Measurements from ENCODE around the gene TFPI.

Gene TFPI

DNA sequence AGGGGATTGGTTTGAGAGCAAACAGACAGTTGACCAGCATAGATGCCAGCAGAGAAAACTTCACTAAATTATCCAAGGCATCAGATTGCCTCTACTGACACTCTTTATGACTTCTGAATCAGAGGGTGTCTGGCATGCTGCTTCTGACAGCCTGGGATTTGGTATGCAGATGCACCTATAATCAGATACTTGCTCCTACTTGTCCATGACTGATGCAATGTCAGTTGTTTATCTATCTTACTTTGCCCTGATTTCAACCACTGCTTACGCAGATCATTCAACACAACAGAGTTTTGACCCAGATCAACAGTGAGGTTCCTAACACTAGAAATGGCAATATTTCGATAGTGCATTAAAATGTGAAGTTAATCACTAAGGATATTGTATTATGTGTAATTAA, 83.5 kb downstream of the TFPI start:
- Histone ChIP-seq H3K27me3 (ENCODE audit: control insufficient read depth in 1 of 2, insufficient read depth in 2 of 2, low read length in 2 of 2) (no peaks in the 10 kb centered on the region), H3K9me3 (ENCODE audit: low read length) (no peaks in the 10 kb centered on the region), H3K4me1 (ENCODE audit: insufficient read depth, low read length) (no peaks in the 10 kb centered on the region), H3K4me3 (ENCODE audit: low read depth in 1 of 2, low read length in 2 of 2) (no peak overlapping the region), H3K9ac (ENCODE audit: low read length) (no peak overlapping the region), H3K27ac (ENCODE audit: low read depth, low read length) (no peak overlapping the region), H3K36me3 (ENCODE audit: insufficient read depth, low read length) (no peaks in the 10 kb centered on the region)

DNA sequence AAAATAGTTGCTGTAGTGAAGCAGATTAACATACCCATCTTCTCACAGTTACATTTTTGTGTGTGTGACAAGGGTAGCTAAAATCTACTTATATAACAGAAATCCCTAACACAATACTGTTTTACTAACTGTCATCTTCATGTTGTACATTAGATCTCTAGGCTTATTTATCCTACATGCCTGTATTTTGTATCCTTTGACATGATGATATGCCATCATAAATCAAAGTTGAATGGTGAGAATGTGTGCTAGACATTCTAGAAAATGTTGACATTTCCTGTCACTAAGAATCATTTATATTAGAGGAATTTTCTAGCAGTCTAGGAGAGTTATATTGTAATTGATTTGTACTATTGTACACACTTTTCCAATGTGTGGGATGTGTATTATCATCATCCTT, 84.7 kb downstream of the TFPI start:
- no peaks in the 10 kb centered on the region for H3K9me3 ChIP-seq (ENCODE audit: low read length)
- H3K9ac ChIP-seq (ENCODE audit: low read length), result no peak overlapping the region
- no peak overlapping the region for H3K27ac ChIP-seq (ENCODE audit: low read depth, low read length)
- no peaks in the 10 kb centered on the region for H3K36me3 ChIP-seq (ENCODE audit: insufficient read depth, low read length)
- H3K27me3 ChIP-seq (ENCODE audit: control insufficient read depth in 1 of 2, insufficient read depth in 2 of 2, low read length in 2 of 2), result no peaks in the 10 kb centered on the region
- H3K4me3 ChIP-seq (ENCODE audit: low read depth in 1 of 2, low read length in 2 of 2), result no peak overlapping the region
- H3K4me1 ChIP-seq (ENCODE audit: insufficient read depth, low read length), result no peaks in the 10 kb centered on the region

DNA sequence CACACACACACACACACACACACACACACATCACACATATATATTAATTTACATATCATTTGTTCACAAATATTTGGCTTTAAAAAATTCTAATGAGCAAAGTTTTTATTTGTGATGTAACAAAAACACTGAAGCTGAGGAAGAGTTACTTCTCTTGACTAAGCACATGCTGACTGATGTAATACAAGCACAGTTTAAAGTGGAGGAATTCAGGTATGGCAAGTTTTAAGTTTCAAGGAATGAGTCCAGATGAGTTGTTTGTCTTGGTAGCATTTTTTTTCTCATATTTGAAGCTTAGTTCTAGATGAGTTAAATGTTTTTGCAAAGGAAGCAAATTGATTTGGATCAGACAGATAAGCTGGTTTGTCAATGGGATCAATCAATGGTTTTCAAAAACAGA, 86.0 kb downstream of the TFPI start:
- H3K4me1 ChIP-seq (ENCODE audit: insufficient read depth, low read length), result no peaks in the 10 kb centered on the region
- no peak overlapping the region for H3K9ac ChIP-seq (ENCODE audit: low read length)
- no peak overlapping the region for H3K4me3 ChIP-seq (ENCODE audit: low read depth in 1 of 2, low read length in 2 of 2)
- H3K36me3 ChIP-seq (ENCODE audit: insufficient read depth, low read length), result no peaks in the 10 kb centered on the region
- H3K27ac ChIP-seq (ENCODE audit: low read depth, low read length), result no peak overlapping the region
- H3K9me3 ChIP-seq (ENCODE audit: low read length), result no peaks in the 10 kb centered on the region
- H3K27me3 ChIP-seq (ENCODE audit: control insufficient read depth in 1 of 2, insufficient read depth in 2 of 2, low read length in 2 of 2), result no peaks in the 10 kb centered on the region

DNA sequence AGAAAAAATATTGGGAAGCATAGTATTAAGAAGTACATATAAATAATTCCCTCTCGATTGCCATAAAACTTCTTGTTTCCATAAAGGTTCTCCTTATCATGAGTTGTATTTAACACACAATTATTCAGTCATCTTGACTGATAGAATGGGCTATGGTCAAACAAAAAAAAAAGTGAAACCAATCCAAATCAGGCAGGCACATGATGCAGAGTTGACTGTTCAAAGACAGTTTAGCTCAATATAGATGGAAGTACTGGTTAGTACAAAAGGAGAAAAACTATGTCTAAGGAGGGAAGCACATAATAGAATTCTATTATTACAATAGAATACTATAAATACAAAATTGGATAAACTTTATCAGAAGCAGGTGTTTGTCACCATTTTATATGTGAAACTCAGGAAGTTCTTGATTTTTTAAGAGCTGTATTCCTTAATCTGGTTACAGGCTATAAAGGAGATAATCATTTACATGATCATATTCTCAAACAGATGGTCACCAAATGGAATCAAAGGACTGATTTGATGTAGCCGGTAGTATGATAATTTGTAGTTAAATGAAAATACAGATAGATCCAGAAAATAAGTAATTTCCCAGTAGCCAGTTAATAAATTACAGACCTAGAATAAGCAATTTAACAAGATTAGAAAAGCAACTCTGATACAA, 88.0 kb downstream of the TFPI start:
- Histone ChIP-seq H3K4me3 (ENCODE audit: low read depth in 1 of 2, low read length in 2 of 2) (no peak overlapping the region), H3K27ac (ENCODE audit: low read depth, low read length) (no peak overlapping the region)

DNA sequence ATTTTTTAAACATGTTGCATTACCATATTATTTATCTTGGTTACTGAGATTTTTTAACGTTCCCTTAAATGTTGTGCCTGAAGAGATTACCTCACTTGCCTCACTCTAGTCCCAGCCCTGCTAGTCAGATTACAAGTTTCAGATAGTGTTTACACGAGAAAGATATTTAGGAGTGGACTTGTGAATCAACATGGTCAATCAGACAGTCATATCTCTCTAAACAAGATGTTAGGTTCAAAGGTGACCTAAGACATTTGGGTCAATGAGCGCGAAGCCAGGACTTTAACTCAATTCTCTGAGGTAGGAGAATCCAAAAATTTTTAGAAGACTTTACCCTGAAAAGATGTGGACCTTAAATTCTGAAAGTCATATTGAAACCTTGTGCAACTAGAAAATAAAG, 91.4 kb downstream of the TFPI start:
- Histone ChIP-seq H3K9ac (ENCODE audit: low read length) (no peak overlapping the region), H3K9me3 (ENCODE audit: low read length) (no peaks in the 10 kb centered on the region), H3K27me3 (ENCODE audit: control insufficient read depth in 1 of 2, insufficient read depth in 2 of 2, low read length in 2 of 2) (no peaks in the 10 kb centered on the region), H3K27ac (ENCODE audit: low read depth, low read length) (no peak overlapping the region), H3K36me3 (ENCODE audit: insufficient read depth, low read length) (no peaks in the 10 kb centered on the region), H3K4me1 (ENCODE audit: insufficient read depth, low read length) (no peaks in the 10 kb centered on the region), H3K4me3 (ENCODE audit: low read depth in 1 of 2, low read length in 2 of 2) (no peak overlapping the region)

More for the DNA sequence above, 88.0 kb downstream of the TFPI start:
- no peaks in the 10 kb centered on the region for H3K9me3 ChIP-seq (ENCODE audit: low read length)
- H3K4me1 ChIP-seq (ENCODE audit: insufficient read depth, low read length), result no peaks in the 10 kb centered on the region
- H3K27me3 ChIP-seq (ENCODE audit: control insufficient read depth in 1 of 2, insufficient read depth in 2 of 2, low read length in 2 of 2), result no peaks in the 10 kb centered on the region
- H3K9ac ChIP-seq (ENCODE audit: low read length), result no peak overlapping the region
- no peaks in the 10 kb centered on the region for H3K36me3 ChIP-seq (ENCODE audit: insufficient read depth, low read length)

DNA sequence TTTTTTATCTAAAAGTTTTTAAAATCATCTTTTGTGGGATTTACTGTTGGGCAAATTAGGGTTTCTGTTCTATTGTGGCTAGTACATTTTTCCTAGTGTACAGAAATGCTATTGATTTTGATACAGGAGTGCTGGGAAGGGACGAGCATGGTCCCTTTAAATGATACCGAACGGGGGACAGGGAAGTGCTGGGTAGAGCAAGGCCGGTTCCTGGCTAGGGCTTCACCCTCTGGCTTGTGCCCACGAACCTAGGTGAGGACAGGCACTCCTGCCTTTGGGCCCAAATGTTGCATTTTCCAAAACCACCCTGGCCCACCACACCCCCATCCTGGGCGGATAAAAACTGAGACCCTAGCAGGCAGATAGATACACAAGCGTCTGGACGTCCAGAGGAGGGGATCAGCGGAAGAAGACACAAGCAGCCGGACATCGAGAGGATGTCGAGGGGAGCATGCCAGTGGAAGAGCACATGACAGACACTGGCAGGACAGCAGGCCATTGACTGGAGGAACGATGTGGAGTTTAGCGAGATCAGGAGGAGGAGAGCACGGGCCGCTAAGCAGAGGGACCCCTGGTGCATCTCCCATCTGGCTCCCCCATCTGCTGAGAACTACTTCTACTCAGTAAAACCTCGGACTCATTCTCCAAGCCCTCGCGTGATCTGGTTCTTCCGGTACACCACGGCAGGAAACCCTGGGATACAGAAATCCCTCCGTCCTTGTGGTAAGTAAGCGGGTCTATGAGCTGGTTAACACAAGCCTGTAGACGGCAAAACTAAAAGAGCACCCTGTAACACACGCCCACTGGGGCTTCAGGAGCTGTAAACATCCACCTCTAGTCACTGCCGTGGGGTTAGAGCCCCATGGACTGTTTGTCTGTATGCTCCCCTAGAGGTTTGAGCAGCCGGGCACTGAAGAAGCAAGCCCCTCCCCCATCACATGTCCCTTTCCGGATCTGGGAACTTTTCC, 92.7 kb downstream of the TFPI start:
- Histone ChIP-seq H3K4me1 (ENCODE audit: insufficient read depth, low read length) (no peaks in the 10 kb centered on the region), H3K9ac (ENCODE audit: low read length) (no peak overlapping the region), H3K27ac (ENCODE audit: low read depth, low read length) (no peak overlapping the region), H3K4me3 (ENCODE audit: low read depth in 1 of 2, low read length in 2 of 2) (no peak overlapping the region), H3K9me3 (ENCODE audit: low read length) (no peaks in the 10 kb centered on the region), H3K36me3 (ENCODE audit: insufficient read depth, low read length) (no peaks in the 10 kb centered on the region), H3K27me3 (ENCODE audit: control insufficient read depth in 1 of 2, insufficient read depth in 2 of 2, low read length in 2 of 2) (no peaks in the 10 kb centered on the region)

DNA sequence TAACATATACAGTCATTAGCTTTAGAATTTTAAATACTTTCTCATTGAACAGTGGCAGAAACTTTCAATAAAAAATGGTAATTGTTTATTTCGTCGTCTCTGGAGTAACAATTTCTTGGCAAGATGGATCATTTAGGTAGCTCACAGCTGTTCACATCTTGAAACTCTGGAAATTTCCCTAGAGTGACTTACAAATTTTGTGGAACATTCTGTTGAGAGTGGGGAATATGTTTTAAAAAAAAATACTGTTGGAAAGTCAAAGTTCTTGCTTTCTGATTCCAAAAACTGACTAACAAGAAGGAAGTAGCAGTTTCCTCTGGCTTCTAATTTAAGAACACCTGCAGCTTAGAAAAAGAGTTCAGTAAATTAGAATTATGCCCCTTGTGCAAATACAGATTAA, 95.0 kb downstream of the TFPI start:
- Histone ChIP-seq H3K27ac (ENCODE audit: low read depth, low read length) (no peak overlapping the region), H3K27me3 (ENCODE audit: control insufficient read depth in 1 of 2, insufficient read depth in 2 of 2, low read length in 2 of 2) (no peaks in the 10 kb centered on the region)

DNA sequence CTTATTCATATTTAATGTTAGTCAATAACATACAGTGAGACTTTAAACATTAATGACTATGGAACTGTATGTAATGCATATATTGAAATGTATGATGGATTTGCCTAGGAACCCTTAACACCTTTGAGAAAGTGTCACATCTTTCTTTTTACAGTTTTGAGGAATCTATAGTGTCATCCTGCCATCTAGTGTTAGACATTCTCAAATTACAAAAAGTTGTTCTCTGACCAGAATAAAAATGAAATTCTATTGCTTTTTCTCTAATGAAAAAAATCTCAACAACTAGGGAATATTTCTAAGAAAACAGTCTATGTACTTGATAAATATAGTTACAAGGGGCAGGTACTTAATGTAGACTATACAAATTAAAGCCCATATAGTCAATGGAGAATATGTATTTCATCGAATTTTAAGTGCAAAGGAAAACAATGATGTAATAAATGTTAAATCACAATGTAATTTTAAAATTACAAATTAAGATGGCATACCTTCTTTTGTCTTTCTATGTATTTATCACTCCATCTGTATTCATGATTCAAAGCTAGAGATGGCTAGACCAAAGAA, 101.1 kb downstream of the TFPI start:
- H3K27me3 ChIP-seq (ENCODE audit: control insufficient read depth in 1 of 2, insufficient read depth in 2 of 2, low read length in 2 of 2), result no peaks in the 10 kb centered on the region
- H3K4me3 ChIP-seq (ENCODE audit: low read depth in 1 of 2, low read length in 2 of 2), result no peak overlapping the region
- no peaks in the 10 kb centered on the region for H3K9me3 ChIP-seq (ENCODE audit: low read length)
- H3K9ac ChIP-seq (ENCODE audit: low read length), result no peak overlapping the region
- no peak overlapping the region for H3K27ac ChIP-seq (ENCODE audit: low read depth, low read length)
- H3K4me1 ChIP-seq (ENCODE audit: insufficient read depth, low read length), result no peaks in the 10 kb centered on the region
- H3K36me3 ChIP-seq (ENCODE audit: insufficient read depth, low read length), result no peaks in the 10 kb centered on the region

More for the DNA sequence above, 95.0 kb downstream of the TFPI start:
- no peaks in the 10 kb centered on the region for H3K36me3 ChIP-seq (ENCODE audit: insufficient read depth, low read length)
- H3K4me1 ChIP-seq (ENCODE audit: insufficient read depth, low read length), result no peaks in the 10 kb centered on the region
- no peak overlapping the region for H3K4me3 ChIP-seq (ENCODE audit: low read depth in 1 of 2, low read length in 2 of 2)
- H3K9ac ChIP-seq (ENCODE audit: low read length), result no peak overlapping the region
- H3K9me3 ChIP-seq (ENCODE audit: low read length), result no peaks in the 10 kb centered on the region

DNA sequence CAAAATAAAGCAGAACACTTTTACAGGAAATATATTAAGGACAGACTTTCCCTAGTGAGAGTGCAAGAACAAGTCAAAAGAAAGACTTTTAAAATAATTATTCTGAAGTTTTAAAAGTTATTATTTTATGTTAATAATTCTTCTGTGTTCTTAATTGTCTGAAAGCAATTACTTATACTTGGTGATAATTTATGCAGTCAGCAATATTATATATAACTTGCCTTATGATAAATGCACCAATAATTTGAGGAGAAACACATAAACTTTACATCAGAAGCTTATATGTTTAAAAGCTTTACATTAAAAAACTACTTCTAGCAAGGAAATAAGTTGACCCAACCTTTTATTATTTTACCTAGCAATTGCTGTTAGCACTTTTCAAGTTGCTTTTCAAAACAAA, 102.7 kb downstream of the TFPI start:
- H3K9ac ChIP-seq (ENCODE audit: low read length), result no peak overlapping the region
- no peak overlapping the region for H3K4me3 ChIP-seq (ENCODE audit: low read depth in 1 of 2, low read length in 2 of 2)
- H3K27me3 ChIP-seq (ENCODE audit: control insufficient read depth in 1 of 2, insufficient read depth in 2 of 2, low read length in 2 of 2), result no peaks in the 10 kb centered on the region
- no peak overlapping the region for H3K27ac ChIP-seq (ENCODE audit: low read depth, low read length)
- no peaks in the 10 kb centered on the region for H3K9me3 ChIP-seq (ENCODE audit: low read length)
- no peaks in the 10 kb centered on the region for H3K4me1 ChIP-seq (ENCODE audit: insufficient read depth, low read length)
- no peaks in the 10 kb centered on the region for H3K36me3 ChIP-seq (ENCODE audit: insufficient read depth, low read length)

DNA sequence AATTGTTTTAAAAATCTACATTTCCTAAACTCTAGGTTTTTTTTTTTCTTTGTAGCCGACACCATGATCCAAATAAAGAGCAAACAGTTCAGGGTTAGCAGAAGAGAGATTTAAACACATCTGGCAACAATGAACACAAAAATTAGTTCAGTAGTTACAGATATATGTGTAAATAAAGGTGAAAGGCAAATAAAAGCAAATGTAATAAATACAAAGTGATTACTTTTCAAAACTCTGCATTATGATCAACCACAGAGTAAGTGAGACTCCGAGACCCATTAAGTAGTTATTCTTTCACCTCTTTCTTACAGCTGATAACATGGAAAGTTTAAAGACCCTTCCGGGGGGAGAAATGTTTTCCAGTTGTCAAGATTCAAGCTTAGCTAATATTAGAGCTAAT, 106.9 kb downstream of the TFPI start:
- Histone ChIP-seq H3K4me3 (ENCODE audit: low read depth in 1 of 2, low read length in 2 of 2) (no peak overlapping the region), H3K9ac (ENCODE audit: low read length) (no peak overlapping the region), H3K36me3 (ENCODE audit: insufficient read depth, low read length) (no peaks in the 10 kb centered on the region), H3K9me3 (ENCODE audit: low read length) (no peaks in the 10 kb centered on the region), H3K27ac (ENCODE audit: low read depth, low read length) (no peak overlapping the region), H3K4me1 (ENCODE audit: insufficient read depth, low read length) (no peaks in the 10 kb centered on the region), H3K27me3 (ENCODE audit: control insufficient read depth in 1 of 2, insufficient read depth in 2 of 2, low read length in 2 of 2) (no peaks in the 10 kb centered on the region)

DNA sequence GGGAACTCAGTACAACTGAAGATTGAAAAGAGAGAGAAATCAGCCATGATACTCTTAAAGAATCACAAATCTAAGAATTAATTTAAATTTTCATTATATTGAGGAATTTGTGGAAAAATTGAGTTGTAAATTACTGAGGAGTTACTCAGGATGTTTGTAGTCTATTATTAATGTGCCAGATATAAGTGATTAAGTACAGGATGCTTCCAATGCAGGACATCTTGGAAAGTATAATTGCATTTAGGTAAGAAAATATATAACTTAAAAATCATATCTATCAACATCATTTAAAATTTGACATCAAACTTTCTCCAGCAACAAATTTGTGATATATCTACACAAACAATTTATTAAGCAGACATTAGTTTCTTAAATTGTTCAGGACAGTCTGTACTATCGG, 107.5 kb downstream of the TFPI start:
- Histone ChIP-seq H3K4me1 (ENCODE audit: insufficient read depth, low read length) (no peaks in the 10 kb centered on the region), H3K36me3 (ENCODE audit: insufficient read depth, low read length) (no peaks in the 10 kb centered on the region), H3K27ac (ENCODE audit: low read depth, low read length) (no peak overlapping the region), H3K4me3 (ENCODE audit: low read depth in 1 of 2, low read length in 2 of 2) (no peak overlapping the region), H3K27me3 (ENCODE audit: control insufficient read depth in 1 of 2, insufficient read depth in 2 of 2, low read length in 2 of 2) (no peaks in the 10 kb centered on the region), H3K9ac (ENCODE audit: low read length) (no peak overlapping the region), H3K9me3 (ENCODE audit: low read length) (no peaks in the 10 kb centered on the region)
